ENCODE data around the gene RPL37A.

DNA sequence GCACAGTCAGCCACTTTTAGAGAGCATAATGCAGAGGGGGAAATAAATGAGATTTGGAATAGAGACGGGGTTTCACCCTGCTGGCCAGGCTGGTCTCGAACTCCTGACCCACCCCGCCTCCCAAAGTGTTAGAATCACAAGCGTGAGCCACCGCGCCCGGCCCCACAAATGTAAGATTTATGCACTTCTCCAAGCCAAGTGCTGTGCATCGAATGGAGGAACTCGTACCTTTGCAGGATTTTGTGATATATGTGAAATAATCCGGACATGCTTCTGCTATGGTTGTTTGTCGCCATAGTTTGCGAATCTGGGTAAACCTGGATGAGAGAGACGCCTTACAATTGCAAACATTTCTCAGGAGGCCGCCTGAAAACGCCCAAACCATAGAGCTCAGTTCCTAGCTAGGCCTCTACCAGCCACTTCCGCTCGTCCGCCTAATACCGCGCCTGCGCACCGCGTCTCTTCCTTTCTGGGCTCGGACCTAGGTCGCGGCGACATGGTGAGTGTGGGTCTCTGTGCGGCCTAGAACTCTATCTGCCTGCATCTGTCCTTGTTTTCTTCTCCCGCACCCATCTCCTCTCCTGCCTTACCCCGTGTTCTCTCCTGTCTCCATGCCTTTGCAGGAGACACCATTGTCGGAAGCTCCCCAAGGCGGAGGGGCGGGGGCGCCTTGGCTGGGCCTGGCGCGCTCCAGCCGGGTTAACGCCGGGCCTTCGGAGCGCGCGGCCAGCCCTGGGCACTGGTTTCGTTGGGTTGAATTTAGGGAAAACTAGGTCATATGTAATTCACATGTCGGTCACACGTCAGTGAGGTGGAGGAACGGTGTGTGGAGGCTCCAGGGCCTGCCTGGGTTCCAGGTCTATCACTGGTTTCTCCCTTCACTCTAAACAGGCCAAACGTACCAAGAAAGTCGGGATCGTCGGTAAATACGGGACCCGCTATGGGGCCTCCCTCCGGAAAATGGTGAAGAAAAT is at the start of gene RPL37A:
- no peak for TF ChIP-seq EP300 (IDR thresholded peaks at IDR 0.05; ENCODE audit: low read length)
- no peak for TF ChIP-seq DPF2 (IDR thresholded peaks at IDR 0.05)
